GM12873 (cell line): ENCODE data around the gene P2RX7.

Source experiments
- TF ChIP-seq, protein P1 (sequence below): IDR thresholded peaks from 2 replicates; pipeline ENCODE4 v1.5.1; 2012; ENCODE audit warnings: low read depth, mild to moderate bottlenecking, moderate library complexity, low read length, control low read depth; ENCODE audit not compliant: insufficient read depth; ENCODE audit errors: missing control alignments

The P2RX7 gene

DNA sequence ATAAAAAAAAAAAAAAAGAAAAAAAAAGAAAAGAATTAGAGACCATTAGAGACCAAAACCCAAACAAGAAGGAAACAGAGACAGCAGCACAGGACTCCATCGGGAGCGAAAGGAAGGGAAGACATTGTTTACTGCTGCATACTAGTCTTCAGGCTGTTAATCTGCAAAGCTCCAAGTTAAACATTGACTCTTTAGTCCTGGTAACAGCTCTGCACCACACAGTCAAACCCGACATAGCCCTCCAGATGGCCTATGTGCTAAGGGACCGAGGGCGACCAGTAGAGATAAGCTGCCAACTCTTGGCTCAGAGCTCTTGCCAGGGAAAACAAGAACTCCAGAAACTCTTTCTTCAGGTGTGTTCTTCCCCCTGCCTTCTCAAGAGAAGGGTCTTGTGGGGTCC lies 85.1 kb downstream of the P2RX7 start:
- TF ChIP-seq, protein P1, sequence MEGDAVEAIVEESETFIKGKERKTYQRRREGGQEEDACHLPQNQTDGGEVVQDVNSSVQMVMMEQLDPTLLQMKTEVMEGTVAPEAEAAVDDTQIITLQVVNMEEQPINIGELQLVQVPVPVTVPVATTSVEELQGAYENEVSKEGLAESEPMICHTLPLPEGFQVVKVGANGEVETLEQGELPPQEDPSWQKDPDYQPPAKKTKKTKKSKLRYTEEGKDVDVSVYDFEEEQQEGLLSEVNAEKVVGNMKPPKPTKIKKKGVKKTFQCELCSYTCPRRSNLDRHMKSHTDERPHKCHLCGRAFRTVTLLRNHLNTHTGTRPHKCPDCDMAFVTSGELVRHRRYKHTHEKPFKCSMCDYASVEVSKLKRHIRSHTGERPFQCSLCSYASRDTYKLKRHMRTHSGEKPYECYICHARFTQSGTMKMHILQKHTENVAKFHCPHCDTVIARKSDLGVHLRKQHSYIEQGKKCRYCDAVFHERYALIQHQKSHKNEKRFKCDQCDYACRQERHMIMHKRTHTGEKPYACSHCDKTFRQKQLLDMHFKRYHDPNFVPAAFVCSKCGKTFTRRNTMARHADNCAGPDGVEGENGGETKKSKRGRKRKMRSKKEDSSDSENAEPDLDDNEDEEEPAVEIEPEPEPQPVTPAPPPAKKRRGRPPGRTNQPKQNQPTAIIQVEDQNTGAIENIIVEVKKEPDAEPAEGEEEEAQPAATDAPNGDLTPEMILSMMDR: no peak

DNA sequence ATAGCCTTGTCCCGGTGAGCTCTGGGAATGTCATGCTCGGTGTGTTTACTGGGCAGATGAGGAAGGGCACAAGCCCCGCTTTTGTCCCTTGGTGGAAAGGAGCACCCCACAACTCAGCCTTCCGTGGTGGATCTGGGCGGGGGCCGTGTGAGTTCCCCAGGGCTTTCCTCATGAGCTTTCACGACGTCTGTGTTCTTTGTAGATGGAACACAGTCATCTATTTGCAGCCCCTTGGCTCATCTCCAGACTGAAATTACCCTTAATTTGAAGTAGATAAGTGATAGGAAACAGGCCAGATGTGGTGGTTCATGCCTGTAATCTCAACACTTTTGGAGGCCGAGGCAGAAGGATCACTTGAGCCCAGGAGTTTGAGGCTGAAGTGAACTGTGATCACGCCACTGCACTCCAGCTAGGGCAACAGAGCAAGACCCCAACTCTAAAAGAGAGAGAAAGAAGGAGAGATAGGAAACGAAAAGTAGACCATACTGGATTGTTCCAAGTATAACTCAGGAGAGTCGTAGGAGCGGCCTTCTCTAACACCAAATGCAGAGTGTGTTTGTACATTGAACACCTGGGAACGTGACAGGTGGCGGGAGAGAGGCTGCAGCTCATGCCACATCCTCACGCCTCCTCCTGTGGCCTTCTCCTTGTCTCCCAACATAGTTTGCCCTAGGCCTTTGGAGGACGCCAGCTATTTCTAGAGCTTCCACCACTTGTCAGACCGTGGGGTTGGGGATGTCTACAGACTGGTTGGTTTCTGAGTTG lies 86.1 kb downstream of the P2RX7 start:
- TF ChIP-seq, protein P1: no peak

DNA sequence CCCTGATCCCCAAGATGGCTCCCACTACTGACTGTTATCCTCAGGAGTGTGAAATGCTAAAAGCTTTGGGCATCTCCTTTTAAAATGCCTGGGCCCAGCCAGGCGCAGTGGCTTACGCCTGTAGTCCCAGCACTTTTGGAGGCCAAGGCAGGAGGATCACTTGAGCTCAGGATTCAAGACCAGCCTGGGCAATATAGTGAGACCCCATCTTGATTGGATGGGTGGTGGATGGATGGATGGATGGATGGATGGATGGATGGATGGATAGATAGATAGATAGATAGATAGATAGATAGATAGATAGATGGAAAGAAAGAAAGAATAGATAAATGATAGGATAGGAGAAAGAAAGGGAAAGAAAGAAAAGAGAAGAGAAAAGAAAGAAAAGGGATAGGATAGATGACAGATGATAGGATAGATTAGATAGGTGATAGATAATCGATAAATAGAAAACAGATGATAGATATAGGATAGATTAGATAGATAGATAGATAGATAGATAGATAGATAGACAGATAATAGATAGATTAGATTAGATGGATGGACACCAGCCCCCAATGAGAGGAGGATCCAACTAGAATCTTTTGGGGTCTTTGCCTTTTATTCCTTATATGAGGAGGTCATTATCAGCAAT lies 86.8 kb downstream of the P2RX7 start:
- TF ChIP-seq, protein P1: no peak

DNA sequence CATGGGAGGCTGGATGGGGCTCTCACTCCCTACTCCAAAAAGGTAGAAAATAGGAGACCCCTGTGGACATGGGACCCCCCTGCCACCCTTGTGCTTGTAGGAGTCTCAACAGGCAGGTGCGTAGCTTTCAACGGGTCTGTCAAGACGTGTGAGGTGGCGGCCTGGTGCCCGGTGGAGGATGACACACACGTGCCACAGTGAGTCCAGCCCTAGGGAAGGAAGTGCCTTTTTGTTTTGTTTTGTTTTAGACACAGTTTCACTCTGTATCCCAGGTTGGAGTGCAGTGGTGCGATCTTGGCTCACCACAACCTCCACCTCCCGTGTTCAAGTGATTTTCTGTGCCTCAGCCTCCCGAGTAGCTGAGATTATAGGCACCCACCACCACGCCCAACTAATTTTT lies 90.2 kb downstream of the P2RX7 start:
- TF ChIP-seq, protein P1: no peak

DNA sequence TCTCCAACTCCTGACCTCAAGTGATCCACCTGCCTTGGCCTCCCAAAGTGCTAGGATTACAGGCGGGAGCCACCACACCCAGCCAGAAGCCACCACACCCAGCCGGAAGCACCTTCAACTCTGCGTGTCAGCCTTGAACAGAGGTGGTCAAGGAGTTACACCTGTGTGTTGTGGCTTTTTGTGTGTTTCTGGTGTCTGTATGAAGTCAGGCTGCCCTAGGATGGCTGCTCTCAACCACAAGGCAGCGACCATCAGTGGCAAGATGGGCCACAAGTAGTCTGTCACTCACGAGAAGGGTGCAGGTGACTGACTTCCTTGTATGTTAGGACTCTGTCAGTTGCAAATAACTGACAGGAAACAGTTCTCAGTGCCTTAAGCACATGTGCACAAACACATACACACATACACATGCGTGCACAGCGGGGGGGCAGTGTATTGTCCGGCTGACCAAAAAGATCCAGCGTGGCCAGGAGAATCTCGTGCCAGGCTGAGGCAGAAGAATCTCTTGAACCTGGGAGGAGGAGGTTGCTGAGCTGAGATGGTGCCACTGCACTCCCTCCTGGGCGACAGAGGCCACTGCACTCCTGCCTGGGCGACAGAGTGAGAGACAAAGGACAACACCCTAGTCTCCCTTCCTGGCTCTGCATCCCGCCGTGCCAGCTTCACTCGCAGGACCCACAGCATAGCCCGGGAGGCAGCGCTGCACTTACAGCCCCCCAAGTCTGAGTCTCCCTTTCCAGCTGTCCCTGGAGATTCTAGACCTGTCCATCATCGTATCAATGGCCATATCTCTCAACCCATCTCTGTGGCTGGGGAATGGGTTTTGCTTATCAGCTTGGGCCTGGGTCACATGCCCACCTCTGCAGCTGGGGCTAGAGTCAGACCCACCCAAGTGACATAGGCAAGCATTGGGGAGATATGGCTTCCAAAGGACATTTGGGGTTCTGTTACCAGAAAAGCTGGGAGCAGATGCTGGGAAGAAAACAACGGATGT lies 90.9 kb downstream of the P2RX7 start:
- TF ChIP-seq, protein P1: peak; percentile 70

DNA sequence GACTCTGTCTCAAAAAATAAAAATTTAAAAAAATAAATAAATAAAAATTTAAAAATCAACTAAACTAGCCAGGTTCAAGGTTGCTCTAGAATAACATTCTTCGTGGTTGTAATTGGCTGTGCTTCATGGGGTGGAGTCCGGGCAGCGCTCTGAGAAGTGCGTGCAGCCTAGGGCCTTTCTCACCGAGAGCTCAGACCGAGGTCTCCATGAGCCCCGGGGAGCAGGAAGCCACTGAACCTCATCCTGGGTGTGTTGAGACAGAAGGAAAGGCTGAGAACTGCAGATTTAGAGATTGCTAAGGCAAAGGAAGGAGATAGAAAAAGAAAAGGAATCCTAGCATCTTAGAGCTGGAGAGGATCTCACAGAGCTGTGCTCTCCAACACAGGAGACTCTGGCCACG lies 91.9 kb downstream of the P2RX7 start:
- TF ChIP-seq, protein P1: no peak

DNA sequence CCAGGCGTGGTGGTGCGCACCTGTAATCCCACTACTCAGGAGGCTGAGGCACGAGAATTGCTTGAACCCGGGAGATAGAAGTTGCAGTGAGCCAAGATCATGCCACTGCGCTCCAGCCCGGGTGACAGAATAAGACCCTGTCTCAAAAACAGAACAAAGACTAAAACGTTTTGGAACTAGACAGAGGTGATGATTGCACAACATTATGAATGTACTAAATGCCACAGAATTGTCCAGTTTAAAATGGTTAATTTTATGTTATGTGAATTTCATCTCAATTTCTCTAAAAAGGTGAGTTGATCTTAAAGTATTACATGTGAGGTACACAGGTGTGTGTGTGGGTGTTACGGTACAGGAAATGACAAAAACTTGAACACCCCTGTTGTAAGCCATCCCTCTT lies 93.7 kb downstream of the P2RX7 start:
- TF ChIP-seq, protein P1: no peak
